NCI-H524 (cell line): ENCODE results near the gene TRIP10.

ENCODE experiments used
- DNase-seq, 2 experiments: peaks; one replicate each; lab custom pipeline; 2025; lab: John Stamatoyannopoulos, UW

The TRIP10 gene

DNA sequence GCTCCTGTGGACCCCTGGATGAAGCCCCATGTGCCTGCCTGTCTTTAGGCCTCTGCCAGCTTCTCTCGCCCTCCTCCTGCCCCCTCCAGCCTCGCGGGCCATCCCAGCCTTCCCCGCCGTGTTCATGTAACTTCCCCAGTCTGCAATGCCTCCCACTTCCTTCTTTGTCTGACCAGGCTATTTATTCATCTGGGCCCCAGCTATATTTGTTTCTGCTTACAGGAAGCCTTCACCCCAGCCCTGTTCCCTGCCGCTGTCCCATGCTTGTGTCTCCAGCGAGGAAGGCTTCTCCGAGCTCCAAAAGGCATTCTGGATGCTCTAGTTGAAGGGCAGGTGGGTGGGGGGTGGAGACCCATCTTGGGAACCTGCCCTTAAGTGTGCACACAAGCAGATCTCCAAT, 11.1 kb upstream of the TRIP10 start:
- no peak for DNase-seq

DNA sequence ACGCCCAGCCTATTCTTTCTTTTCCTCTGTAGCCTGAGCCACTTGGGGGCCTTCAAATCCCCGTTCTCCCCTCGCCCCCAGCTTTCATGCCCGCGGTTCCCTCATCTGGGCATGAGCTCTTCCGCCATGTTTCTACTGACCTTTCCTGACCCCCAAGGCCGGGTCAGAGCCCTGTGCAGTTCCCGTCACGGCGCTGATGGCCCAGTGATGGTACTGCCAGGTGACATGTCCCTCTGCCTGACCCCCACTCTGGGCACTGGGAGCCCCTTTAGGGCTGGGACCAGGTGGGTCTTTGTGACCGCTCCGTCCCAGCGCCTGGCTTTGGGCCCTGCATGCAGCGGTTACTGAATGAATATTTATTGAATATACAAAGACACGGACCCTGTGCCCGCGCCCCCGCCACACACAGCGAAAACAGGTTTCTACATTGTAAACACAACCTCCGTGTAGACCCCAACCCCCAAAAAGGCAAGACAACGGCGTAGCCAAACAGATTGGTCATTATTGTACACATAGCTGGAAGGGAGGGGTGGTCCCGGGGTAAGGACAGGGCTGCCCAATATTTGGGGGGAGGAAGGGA, 9.8 kb upstream of the TRIP10 start:
- no peak for DNase-seq

DNA sequence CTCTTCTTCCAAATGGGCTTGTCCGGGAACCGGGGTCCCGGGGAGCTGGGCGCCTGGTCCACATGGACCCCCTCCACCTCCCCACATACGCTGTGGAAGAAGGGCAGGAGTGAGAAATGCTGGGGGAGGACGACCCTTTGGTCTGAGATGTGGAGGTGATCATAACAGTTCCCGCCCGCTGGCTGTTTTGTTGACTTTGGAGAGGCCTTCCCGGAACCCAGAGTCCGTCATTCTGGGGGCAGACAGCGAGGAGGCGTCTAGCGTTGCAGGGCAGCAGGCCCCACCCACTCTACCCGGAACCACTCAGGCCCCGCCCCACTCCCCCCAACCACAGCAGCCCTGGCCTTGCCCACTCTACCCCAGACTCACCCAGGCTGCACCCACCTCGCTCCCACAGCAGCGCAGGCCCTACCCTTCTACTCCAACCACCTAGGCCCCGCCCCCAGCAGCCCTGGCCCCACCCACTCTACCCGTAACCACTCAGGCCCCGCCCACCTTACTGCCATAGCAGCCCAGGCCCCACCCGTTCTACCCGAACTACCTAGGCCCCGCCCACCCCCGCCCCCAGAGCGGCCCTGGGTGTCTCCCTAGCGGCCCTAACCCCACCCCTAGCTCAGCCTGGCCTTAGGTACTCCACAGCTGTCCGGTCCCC, 9.2 kb upstream of the TRIP10 start:
- no peak for DNase-seq

DNA sequence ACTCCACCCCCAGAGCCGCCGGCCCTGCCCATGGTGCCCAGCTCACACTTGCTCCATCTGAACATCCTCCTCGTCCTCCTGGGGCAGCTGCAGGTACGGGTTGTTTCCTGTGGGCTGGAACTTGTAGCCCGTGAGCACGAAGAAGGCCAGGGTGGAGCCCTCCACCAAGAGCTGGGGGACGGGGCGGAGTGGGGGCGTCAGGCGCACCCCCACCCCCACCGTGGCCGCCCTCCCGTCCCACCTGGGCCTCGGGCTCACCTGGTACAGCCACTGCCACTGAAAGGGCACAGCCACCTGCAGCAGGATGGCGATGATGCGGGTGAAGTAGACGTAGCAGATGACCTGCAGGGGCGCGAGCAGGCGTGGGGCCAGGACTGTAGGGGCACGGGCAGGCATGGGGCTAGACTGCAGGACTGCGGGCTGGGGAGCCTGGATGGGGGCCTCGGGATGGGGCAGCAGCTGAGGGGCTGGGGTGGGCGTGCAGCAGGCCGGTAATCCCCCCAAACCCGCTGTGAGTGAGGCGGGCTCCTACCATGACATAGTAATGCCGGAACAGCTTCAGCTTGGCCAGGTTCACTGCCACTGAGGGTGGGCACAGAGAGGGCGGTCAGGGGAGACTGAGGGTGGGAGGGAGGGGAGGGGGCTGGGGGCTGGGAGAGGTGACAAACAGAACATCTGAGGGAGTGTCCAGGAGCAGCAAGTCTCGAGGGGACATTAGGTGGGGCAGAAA, 8.4 kb upstream of the TRIP10 start:
- no peak for DNase-seq

DNA sequence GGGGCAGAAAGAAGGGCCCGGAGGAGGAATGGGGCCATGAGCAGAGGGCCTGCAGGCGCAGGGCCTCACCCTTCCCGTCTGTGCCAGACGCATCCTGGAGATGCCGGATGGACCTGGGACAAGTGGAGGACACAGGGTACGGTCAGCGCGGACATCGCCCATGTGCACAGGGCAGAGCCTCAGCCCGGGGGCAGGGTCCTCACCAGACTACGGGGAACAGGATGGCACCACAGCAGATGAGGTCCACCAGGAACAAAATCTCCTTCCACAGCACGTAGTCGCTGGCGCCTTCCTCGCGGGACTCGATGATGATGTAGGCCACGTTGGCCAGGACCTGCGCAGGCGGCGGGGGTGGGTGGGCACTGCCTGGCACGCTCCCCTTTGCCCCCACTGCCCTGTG, 7.7 kb upstream of the TRIP10 start:
- no peak for DNase-seq

DNA sequence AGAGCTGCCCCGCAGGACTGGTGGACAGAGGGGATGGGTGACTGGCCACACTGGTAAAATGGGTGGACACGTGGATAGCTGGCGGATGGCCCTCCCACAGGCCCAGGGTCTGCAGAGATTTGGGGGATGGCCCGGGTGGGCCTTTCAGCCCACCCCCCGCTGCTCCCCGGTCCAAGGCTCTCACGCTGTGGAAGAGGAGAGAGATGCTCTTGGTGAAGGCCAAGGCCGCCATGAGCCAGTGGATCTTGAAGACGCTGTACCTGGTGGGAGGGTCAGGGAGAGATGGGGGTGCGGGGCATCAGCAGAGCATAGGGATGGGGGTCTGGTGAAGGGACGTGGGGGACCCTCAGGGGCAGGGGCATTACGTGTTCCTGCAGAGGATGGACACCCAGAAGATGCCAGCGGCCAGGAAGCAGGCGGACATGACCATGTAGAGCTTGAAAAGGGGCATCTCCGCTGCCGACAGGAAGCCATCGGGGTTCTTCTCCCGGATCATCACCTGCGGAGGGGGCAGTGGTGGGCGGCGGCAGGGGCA, 6.6 kb upstream of the TRIP10 start:
- no peak for DNase-seq

DNA sequence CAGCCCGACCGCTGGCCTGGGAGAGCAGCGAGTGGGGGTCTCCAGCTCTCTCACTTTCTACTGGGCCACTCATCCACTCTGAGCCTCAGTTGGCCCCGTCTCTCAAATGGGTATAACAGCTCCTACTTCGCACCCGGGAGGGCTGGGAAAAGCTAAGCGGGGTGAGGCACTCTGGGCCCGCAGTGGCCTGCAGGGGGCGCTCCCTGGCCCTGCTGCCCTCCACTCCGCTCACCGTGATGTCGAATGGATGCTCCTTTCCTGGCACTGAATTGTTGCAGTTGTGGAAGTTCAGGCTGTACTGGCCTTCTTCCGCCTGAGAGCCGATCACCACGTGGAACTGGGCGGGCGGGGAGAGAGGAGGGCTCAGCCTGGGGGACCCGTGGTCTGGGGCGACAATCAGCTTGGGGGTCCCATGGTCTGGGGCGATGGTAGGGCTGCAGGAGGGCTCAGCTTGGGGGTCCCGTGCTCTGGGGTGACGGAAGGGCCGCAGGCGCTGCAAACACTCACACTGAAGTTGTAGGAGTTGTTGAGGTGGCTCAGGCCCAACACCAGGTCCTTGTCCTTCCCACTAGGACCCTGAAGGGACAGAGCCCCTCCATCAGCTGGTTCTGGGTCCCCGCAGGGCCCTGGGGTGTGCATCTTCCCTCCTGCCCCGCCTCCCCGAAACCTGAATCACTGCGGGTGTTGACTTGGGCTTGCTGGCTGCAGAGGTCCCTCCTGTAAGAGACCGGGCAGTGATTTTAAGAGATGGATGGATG, 6.0 kb upstream of the TRIP10 start:
- no peak for DNase-seq

DNA sequence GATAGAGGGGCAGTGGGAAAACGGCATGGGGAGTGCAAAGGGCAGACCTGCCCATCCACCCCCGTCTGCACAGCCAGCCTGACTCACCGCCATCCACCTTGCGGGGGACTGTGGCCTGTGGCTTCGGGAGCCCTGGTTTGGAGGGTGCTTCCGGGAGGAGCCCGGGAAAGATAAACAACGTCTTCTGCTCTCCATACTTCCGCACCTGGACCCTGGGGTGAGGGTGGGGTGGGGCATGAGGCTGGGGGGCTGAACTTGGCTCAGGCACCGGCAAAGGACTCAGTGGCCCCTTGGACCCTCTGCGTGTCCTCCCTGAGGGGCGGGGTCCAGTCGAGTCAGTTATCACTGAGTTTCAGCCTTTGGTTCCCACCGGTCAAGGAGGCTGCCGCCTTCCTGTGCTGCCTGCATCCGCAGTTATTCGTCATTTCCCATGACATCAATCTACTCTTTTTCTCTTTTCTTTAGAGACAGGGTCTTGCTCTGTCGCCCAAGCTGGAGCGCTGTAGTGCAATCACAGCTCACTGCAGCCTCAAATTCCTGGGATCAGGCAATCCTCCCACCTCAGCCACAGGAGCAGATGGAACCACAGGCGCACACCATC, 5.3 kb upstream of the TRIP10 start:
- DNase-seq, result no peak

DNA sequence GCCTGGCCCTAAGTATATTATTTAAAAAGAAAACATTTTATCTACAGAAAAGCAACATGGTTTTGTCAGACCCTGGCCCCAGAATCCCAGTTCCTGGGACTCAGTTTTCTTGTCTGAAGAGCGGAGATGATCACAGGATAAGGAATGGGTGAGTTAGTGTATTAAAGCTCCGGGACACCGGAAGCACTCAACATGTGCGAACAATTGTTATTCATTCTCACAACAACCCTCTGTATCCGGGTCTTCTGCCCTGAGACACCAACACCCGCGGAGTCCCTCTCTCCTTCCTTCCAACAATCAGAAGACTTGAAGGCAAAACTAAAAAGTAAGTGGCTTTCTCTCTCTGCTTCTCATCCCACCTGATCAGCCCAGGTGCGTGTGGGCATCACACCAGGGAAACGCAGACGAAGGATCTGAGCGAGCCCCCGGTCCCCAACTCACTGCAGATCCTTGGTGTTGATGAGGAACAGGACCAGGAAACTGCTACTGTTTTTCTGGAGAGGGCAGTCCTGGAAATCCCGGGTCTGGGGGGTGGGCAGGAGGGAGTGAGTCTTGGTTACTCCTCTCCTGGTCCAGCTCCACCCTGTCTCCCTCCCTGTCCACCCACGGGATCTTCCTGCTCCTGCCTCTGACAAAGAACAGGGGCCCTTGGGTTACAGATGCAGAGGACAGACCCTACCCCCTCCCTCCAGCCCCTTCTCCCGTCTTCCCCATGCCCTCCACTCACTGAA, 4.1 kb upstream of the TRIP10 start:
- DNase-seq, result no peak

DNA sequence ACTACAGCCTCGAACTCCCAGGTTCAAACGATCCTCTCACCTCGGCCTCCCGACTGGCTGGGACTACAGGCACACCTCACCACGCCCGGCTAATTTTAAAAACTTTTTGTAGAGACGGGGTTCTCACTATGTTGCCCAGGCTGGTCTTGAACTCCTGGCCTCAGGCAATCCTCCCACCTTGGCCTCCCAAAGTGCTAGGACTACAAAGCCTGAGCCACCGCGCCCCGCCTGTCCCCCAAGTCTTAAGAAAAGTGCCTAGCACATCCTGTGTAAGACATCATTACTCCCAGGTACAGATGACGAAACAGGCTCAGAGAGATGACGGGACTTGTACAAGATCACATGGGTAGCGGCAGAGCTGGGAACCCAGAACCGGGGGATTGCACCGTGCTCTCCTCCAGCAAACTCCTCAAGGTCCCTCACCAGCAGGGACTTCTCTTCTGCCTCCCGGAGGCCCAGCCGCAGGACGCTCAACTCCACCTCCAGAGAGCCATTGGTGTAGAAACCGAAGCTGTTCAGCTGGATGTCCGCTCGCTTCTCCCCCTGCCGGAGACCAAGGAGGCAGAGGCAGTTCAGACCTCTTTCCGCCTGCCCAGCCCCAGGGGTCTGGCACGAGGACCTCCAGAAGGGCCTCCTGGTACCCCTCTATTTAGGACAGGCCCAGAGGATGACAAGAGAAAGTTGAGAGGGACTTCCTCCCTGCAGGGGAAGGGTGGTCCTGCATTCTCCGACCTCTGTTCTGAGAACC, 3.1 kb upstream of the TRIP10 start:
- DNase-seq, result peak; percentile 28 to 64

DNA sequence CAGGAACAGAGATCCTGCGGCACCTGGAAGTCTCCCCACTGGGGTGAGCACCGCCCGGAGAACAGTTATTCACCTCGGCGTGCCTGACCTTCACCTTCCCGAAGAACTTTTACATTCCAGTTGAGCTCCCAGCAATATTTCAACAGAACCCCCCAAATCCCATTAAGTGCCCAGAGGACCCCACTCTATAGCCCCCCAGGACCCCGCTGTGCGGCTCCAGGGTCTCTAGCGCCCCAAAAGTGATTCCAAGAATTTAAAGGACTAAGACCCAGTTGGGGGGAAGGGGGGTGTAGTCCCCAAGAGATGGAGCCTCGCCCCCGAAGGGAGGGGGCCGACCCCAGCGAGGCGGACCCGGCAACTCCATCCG, 2.6 kb upstream of the TRIP10 start:
- DNase-seq, result no peak

DNA sequence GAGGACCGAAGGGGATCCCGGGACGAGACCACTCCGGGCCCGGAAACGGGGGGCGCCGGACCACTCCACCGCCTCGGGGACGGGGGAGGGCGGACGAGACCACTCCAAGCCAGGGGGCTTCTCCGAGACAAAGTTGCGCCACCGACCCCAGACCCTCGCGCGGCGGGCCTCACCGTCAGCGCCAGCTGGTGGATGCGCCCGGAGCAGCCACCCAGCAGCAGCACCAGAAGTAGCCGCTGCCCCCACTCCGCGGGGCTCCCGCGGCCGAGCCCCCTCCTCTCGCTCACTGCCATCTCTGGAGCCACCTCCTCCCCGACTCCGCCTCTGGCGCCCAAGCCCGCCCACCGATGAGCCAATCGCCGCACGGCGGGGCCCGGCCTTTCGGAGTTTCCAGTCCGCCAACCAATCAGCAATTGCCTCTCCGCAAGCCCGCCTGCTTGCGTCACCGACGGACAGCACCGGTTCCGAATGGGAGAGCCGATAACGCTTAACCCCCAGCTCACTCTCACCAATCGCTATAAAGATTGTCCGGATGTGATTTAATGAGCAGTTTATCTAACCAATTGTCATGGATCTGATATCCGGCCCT, 2.1 kb upstream of the TRIP10 start, which contains the start of gene GPR108:
Gene GPR108, minus strand, starts transcription at position 297 of the 589 bp plus-strand sequence. Its CDS starts 4 bp downstream, at position 293.
- DNase-seq, result peak; percentile 100

DNA sequence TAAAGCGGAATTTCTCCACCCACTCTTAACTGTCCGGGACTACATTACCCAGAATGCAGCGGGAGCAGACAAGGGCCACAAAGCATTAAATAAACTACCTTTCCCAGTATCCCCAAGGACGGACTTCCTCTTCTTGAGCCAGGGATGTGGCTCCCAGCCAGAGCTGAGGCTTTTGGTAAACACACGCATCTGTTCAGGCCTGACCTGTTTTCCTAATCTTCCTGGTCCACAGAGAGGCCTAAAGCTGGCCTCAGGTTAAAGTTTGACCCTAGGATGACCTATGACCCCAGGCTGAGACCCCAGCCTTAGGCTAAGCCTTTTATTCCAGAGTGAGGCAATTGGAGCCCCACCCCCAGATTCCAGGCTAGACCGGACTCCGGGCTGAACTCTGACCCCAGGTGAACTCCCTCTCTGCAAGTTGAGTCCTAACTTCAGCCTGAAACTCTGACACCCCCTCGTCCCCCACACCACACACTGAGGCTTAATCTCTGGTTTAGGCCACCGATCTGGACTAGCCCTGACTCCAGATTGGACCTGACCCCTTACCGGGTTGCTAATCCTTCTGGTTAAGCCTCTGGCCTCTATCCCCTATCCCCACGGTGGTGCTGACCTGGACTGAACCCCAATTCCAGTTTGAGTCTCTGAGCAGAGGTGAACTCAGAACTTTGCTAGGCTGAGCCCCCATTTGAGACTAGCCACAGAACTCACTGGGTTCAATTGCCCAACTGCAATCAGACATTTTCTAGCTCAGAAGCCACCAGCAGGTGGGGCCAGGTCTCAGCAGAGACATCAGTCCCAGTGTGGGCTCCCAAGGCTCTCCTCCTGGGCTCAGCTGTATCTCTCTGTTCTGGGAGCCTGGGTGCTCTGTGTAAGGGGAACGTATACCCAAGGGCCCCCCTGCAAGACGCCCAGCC, 1.4 kb upstream of the TRIP10 start:
- peak; percentile 93 to 97 for DNase-seq

DNA sequence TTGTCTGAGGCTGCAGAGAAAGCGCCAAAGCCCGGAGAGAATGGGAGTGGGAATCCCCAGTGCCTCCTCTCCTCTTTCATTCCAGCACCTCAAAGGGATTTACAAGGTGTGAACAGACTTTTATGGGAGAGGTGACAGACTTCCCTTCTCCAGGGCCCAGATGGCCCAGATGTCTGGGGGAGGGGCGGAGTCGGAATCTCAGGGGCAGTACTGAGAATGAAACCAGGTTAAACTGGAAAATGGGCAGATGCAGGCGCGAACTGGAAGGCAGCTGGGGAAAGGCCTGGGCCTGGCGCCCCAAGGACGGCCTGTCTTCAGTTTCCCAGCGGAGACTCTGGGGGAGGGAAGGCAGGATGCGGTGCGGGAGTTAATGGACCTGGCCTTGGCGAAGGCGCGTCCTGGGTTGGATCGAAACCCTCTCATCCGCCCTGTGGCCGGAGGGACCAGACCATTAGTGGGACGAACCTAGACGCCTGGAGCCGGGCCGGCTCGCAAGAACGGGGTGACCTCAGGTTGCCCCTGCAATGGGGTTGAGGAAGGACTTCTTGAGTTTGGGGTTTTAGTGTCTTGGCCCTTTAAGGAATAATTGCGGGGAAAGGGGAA, 592 bp upstream of the TRIP10 start:
- peak; percentile 93 to 97 for DNase-seq

DNA sequence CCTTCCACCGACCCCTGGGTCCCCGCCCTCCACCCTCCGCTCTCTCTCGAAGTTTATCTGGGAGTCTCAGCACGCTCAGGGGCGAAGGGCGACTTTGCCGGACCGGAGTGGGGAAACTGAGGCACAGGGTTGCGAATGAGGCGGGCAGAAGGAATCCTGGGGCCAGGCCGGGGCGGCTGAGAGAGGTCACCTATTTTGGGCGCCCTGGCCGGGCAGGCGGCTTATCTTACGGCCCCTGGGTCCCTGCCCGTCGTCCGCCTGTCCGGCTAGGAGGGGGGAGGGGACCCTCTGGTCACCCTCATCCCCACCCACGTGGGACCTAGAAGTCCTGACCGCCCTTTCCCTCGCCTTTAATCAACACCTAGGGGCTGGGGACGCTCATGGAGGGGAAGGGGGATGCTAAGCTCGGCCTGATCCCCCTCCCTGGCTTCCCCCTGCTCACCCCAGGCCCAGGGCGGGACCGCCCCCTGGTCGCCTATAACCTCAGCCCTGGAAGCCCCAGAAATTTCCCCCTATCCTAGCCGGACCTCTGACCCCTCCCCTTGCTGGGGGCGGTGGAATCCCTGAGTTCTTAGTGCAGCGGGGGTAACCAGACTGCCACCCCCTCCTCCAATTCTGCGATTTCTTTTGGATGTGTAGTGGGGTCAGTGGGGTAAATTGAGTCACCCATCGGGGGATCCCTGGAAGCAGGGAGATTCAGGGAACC, 556 bp downstream of the TRIP10 start:
- DNase-seq, result peak in 1 of 2 experiments; percentile 47

DNA sequence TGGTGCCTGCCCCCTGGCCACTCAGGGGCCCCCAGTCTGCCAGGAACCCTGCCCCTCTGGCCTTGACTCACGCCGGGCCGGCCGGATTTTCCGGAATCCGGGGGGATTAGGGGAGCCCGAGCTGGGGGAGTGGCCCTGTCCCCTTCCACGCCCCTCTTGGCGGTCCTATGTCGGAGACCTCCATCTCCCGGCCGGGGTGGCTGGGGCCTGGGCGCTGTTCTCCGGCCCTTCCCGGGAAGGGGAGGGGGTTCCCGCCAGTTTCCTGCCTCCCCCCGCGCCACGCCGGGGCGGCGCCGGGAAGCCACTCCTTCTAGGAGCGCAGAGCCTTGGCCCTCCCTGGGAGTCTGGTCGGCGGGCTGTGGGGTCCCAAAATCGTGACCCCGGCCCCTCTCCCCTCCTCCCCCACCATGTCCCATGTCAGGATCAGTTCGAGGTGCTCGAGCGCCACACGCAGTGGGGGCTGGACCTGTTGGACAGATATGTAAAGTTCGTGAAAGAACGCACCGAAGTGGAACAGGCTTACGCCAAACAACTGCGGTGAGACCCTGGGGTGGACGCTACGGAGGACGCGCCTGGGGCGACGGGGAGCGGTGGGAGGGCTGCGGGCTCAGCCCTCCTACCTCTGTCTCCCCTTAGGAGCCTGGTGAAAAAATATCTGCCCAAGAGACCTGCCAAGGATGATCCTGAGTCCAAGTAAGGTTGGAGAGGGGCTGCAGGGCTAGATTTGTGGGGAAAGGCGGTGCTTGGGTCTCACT, 1.3 kb downstream of the TRIP10 start:
- DNase-seq, result peak in 1 of 2 experiments; percentile 52

DNA sequence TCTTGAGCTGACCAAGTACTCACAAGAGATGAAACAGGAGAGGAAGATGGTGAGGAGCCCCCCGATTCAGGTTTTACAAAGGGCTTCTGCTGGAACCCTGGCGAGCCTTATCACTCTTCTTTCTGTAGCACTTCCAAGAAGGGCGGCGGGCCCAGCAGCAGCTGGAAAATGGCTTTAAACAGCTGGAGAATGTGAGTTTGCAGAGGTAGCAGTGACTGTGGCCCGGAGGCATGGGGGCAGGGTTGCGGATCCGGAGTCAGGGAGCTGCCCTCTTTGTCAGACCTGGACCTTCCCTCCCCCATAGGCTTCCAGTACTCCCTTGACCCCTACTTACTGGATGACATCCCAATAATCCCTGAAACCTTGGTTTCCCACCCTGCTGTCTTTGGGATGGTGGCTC, 3.6 kb downstream of the TRIP10 start:
- no peak for DNase-seq
